Transverse colon (tissue), 4 donors: ENCODE results near the gene ZNF221. TPM values are rescaled to one million over a fixed set of nuclear protein-coding genes. Genes with fewer than 3 reads are reported as not detected.

Experiments
- DNase-seq: peaks from one replicate; pipeline ENCODE4 v3.0.0-alpha.2; 2019
- H3K27ac ChIP-seq, 4 donors: fragments of 200-600 bp; sonication (generic); 2 replicates each; pipeline ENCODE4 v1.5.1; 2016 to 2018; ENCODE audit warnings: inconsistent platforms in 4 of 4
- H3K27me3 ChIP-seq: fragments of 200-600 bp; sonication (generic); 2 replicates; pipeline ENCODE4 v1.5.1; 2017; ENCODE audit warnings: inconsistent platforms
- H3K36me3 ChIP-seq, 4 donors: fragments of 200-600 bp; sonication (generic); 2 replicates each; pipeline ENCODE4 v1.5.1; 2017 to 2019; ENCODE audit warnings: inconsistent platforms in 4 of 4
- H3K4me1 ChIP-seq, 4 donors: fragments of 200-600 bp; sonication (generic); 2 replicates each; pipeline ENCODE4 v1.5.1; 2017 to 2020; ENCODE audit warnings: inconsistent platforms in 4 of 4
- H3K4me3 ChIP-seq, 4 donors: fragments of 200-600 bp; sonication (generic); 1 replicate in 1 of 4; 2 replicates in 3 of 4; pipeline versions ENCODE4 v1.5.1 to v1.6.1; 2017 to 2019; ENCODE audit warnings: inconsistent platforms in 4 of 4
- H3K9me3 ChIP-seq, 2 donors: fragments of 200-600 bp; sonication (generic); 2 replicates each; pipeline ENCODE4 v1.5.1; 2017 to 2019; ENCODE audit warnings: inconsistent platforms in 2 of 2
- EP300 ChIP-seq: sonication (generic); formaldehyde crosslinking; IDR thresholded peaks from one replicate; pipeline ENCODE4 v1.6.1; 2017; ENCODE audit warnings: antibody characterized with exemption, low read depth
- POLR2A ChIP-seq: fragments of 450-650 bp; IDR thresholded peaks from one replicate; pipeline ENCODE4 v1.6.1; 2016; ENCODE audit warnings: antibody characterized with exemption, mild to moderate bottlenecking, moderate library complexity
- POLR2AphosphoS5 ChIP-seq, 3 donors: sonication (generic); formaldehyde crosslinking; IDR thresholded peaks; one replicate each; pipeline ENCODE4 v1.6.1; 2016; ENCODE audit warnings: antibody characterized with exemption in 3 of 3
- whole genome bisulfite sequencing, 2 donors: methylation state at CpG; one replicate each; pipeline ENCODE4 v1.1.5; 2018; ENCODE audit warnings: low coverage in 1 of 2; 5-methylcytosine and 5-hydroxymethylcytosine counted together
- in situ Hi-C, 4 donors: fragments of 200-750 bp; cut with MboI; loops; one replicate each; pipeline versions ENCODE4 v1.15.0 to v1.15.1; 2017; ENCODE audit warnings: low sequenced_read_pairs in 3 of 4, low pct_ligation_motif_present in 1 of 4, low pct_unique_long_range_greater_than_20kb in 1 of 4
- intact Hi-C: fragments of 100-400 bp; cut with DNase I; formaldehyde crosslinking; loops from one replicate; pipeline ENCODE4 v1.15.1; 2023; ENCODE audit warnings: low total_unique reads
- total RNA-seq, 4 donors: library from RNA; depleted of rRNA; stranded (reverse); fragments of >200 nt; gene quantifications; one replicate each; pipeline ENCODE4 v1.1.0, GENCODE V29; 2016
- TF ChIP-seq, protein P1 (sequence below), 5 experiments: fragments of 200-600 bp in 3 of 5; fragments of 450-650 bp in 2 of 5; sonication (generic) in 3 of 5; IDR thresholded peaks; 1 replicate in 2 of 5; 2 replicates in 3 of 5; pipeline ENCODE4 v1.5.1; 2016 to 2017; ENCODE audit warnings: antibody characterized with exemption in 5 of 5, inconsistent platforms in 3 of 5, mild to moderate bottlenecking in 2 of 5, moderate library complexity in 1 of 5

ZNF221 gene
- total RNA-seq, 4 donors from 2014 or later = 1.00 to 32.2 (median 3.7) TPM

DNA sequence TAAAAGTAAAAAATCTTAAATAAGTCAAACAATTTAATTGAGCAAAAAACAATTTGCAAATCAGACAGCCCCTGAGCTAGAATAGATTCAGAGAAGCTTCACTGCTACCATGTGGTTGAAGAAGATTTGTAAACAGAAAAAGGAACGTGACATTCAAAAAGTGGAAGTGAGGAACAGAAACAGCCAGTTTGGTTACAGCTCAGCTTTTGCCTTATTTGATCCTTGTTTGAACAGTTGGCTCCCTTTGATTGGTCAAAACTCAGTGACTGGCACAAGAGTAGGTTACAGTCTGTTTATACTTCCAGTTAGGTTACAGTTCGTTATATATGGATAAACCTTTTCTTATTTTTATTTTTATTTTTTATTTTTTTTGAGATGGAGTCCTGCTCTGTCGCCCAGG lies 5.8 kb downstream of the ZNF221 start:
- H3K27me3 ChIP-seq = no peaks in the 10 kb centered on the region
- peaks cover 35 to 58% of the 10 kb centered on the region in 2 donors for H3K9me3 ChIP-seq
- no peaks in the 10 kb centered on the region for H3K4me1 ChIP-seq
- TF ChIP-seq EP300 (no peak), POLR2AphosphoS5 (IDR thresholded peaks at IDR 0.05) (no peak), POLR2A (no peak)
- TF ChIP-seq, protein P1, sequence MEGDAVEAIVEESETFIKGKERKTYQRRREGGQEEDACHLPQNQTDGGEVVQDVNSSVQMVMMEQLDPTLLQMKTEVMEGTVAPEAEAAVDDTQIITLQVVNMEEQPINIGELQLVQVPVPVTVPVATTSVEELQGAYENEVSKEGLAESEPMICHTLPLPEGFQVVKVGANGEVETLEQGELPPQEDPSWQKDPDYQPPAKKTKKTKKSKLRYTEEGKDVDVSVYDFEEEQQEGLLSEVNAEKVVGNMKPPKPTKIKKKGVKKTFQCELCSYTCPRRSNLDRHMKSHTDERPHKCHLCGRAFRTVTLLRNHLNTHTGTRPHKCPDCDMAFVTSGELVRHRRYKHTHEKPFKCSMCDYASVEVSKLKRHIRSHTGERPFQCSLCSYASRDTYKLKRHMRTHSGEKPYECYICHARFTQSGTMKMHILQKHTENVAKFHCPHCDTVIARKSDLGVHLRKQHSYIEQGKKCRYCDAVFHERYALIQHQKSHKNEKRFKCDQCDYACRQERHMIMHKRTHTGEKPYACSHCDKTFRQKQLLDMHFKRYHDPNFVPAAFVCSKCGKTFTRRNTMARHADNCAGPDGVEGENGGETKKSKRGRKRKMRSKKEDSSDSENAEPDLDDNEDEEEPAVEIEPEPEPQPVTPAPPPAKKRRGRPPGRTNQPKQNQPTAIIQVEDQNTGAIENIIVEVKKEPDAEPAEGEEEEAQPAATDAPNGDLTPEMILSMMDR (IDR thresholded peaks at IDR 0.05) = no peak
- no peak overlapping the region for H3K27ac ChIP-seq
- WGBS, 2 donors = 82 to 95% methylated on average over 2 to 3 of the region's 3 CpGs
- in situ Hi-C loops (no loop called here), intact Hi-C loops (no loop called here)
- peaks cover 0 to 7% (median 0%) of the 10 kb centered on the region in 4 donors for H3K36me3 ChIP-seq
- no peak for DNase-seq
- no peak overlapping the region for H3K4me3 ChIP-seq

DNA sequence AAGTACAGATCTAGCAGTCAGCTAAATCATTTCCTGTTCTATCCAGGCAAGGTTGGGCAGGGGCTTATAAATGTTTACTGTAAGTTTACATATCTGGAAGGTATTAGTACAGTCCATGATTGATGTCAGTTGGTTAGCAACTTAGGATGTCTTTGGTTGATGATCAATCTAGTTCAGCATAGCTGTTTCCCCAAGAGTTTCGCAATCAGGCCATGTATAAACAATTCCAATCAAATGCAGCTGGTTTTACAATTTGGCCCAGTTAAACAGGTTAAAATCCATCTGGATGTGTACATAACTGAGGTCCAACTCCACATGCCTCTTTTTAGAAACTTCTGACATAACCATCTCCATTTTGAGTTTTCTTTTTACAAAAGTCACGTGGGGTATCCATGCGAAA lies 6.9 kb downstream of the ZNF221 start:
- 89 to 91% methylated on average over 3 of the region's 3 CpGs for WGBS, 2 donors
- H3K4me3 ChIP-seq = no peak overlapping the region
- DNase-seq = no peak
- H3K27ac ChIP-seq = no peak overlapping the region
- no peaks in the 10 kb centered on the region for H3K4me1 ChIP-seq
- intact Hi-C loops = no loop called here
- H3K9me3 ChIP-seq = peaks cover 44 to 67% of the 10 kb centered on the region in 2 donors
- TF ChIP-seq POLR2A (no peak), EP300 (no peak), POLR2AphosphoS5 (IDR thresholded peaks at IDR 0.05) (no peak)
- TF ChIP-seq, protein P1 (IDR thresholded peaks at IDR 0.05) = no peak
- H3K36me3 ChIP-seq = peaks cover 0 to 10% (median 2%) of the 10 kb centered on the region in 4 donors
- in situ Hi-C loops = no loop called here
- no peaks in the 10 kb centered on the region for H3K27me3 ChIP-seq

DNA sequence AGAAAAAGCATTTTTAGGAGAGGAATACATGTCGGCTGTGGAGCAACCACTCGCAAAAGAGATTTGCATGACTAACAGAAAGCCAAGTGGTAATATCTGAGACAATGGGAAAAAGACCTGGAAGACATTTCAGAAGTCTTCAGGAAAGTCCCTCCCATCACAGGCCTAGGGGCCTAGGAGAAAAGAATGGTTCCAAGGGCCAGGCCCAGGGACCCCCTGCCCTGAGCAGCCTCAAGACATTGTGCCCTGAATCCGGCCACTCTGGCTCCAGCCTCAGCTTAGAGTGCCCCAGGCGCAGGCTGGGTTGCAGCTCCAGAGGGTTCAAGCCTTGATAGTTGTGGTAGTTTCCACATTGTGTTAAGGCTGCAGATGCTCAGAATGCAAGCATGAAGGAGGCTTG lies 9.4 kb downstream of the ZNF221 start:
- DNase-seq = no peak
- no peak for TF ChIP-seq EP300
- TF ChIP-seq POLR2A = no peak
- TF ChIP-seq POLR2AphosphoS5 (IDR thresholded peaks at IDR 0.05) = no peak
- TF ChIP-seq, protein P1 (IDR thresholded peaks at IDR 0.05) = no peak
- Histone ChIP-seq H3K4me1 (no peaks in the 10 kb centered on the region), H3K27ac (no peak overlapping the region), H3K27me3 (no peaks in the 10 kb centered on the region), H3K4me3 (no peak overlapping the region), H3K9me3 (peaks cover 62 to 92% of the 10 kb centered on the region in 2 donors), H3K36me3 (peaks cover 0 to 35% (median 13%) of the 10 kb centered on the region in 4 donors)
- WGBS, 2 donors = 53 to 63% methylated on average over 3 to 4 of the region's 4 CpGs
- intact Hi-C loops (no loop called here), in situ Hi-C loops (no loop called here)

DNA sequence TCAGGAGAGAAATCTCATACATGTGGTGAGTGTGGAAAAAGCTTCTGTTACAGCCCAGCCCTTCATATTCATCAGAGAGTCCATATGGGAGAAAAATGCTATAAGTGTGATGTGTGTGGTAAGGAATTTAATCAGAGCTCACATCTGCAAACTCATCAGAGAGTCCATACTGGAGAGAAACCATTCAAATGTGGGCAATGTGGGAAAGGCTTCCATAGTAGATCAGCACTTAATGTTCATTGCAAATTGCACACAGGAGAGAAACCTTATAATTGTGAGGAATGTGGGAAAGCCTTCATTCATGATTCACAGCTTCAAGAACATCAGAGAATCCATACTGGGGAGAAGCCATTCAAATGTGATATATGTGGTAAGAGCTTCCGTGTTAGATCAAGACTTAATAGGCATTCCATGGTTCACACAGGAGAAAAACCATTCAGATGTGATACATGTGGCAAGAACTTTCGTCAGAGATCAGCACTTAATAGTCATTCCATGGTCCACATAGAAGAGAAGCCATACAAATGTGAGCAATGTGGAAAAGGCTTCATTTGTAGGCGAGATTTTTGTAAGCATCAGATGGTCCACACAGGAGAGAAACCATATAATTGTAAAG lies 15.2 kb downstream of the ZNF221 start:
- H3K27me3 ChIP-seq = no peaks in the 10 kb centered on the region
- intact Hi-C loops (no loop called here), in situ Hi-C loops (no loop called here)
- H3K27ac ChIP-seq = no peak overlapping the region
- WGBS, 2 donors = 95% methylated on average over 3 of the region's 3 CpGs; no CpG with 5 or more reads in 1 of the 2 donors
- DNase-seq = no peak
- TF ChIP-seq POLR2AphosphoS5 (IDR thresholded peaks at IDR 0.05) = no peak
- TF ChIP-seq EP300 = no peak
- no peak for TF ChIP-seq POLR2A
- TF ChIP-seq, protein P1 (IDR thresholded peaks at IDR 0.05) = no peak
- peaks cover 87 to 96% of the 10 kb centered on the region in 2 donors for H3K9me3 ChIP-seq
- peaks cover 0 to 68% (median 32%) of the 10 kb centered on the region in 4 donors for H3K36me3 ChIP-seq
- H3K4me3 ChIP-seq = no peak overlapping the region
- H3K4me1 ChIP-seq = no peaks in the 10 kb centered on the region
